Measurements from ENCODE around the gene ADAMTS12.
A peak's percentile ranks its signal among the peaks of the same experiment; 100 is the strongest.

Gene ADAMTS12

DNA sequence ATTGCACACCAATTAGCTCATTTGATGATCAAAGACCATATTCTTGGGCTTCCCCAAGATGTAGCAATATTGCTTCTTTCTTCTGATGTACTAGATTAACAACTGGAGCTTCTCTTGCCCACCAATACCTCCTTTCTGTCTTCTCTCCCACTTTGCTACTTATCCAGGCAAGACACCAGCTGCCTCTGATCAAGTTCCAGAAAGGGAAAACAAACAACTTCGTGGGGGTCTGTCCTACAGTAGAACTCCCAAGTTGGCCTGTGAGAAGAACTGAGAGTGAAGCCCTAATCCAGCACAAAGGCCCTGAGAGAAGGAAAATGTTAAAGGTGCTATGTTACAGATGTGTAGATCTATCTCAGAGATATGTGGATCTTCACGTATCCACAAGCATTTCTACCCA lies 44.9 kb downstream of the ADAMTS12 start:
- no peak for DNase-seq (ENCODE audit: low read depth, low spot score)

- DNase-seq (ENCODE audit: low read depth, low spot score): no peak
These were observed 48.2 kb downstream of the ADAMTS12 start for GRCh38 chr5:33843579-33843978.

GRCh38 chr5:33842456-33842855 lies 49.3 kb downstream of the ADAMTS12 start:
- no peak for DNase-seq (ENCODE audit: low read depth, low spot score)

- DNase-seq (ENCODE audit: low read depth, low spot score): no peak
These were observed 49.9 kb downstream of the ADAMTS12 start for GRCh38 chr5:33841891-33842290.

DNA sequence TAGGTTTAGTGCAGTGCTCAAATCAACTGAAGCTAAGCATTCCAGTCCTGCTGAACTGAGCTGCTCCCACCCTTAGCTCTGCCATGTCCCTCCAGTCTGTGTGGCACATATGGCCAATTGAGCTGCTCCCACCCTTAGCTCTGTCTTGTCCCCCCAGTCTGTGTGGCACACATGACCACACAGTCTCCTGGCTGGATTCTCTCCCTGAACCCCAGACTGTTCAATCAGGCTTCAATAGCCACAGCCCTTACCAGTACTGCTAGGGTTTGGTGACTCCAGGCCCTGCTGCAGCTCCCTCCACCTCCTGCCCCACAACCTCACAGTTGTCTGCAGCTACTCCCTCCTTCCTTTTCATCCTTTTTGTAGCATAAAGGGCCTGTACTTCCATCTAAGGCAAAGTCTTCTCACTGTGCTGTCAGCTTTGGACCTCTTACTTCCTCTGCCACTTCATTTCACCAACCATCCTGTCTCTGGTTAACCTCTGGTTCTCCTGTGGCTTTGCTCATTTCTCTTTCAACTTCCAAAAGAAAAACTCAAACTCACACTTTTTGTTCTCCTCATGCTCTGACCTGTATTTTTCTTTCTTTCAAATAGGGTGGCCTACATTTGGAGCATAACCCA lies 50.8 kb downstream of the ADAMTS12 start:
- DNase-seq (ENCODE audit: low read depth, low spot score): no peak

- DNase-seq (ENCODE audit: low read depth, low spot score): no peak
These were observed 54.5 kb downstream of the ADAMTS12 start for GRCh38 chr5:33837301-33837700.

DNA sequence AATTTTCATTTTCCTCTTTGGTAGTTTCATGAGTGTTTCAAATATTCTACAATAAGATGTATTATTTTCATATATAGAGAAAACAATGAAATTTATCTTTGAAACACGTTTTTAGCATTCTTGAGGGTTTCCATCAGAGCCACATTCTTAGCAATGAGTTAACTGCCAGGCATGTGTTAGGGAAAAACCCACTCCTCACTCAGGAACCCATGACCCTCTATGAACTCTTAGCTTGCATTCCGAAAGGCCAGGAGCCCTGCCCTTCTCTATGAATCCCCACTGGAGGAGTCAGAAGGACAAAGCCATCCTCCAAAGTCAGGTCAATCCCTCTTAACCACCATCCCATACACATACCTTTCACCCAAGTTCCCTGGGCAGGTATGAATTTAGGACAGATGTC lies 57.5 kb downstream of the ADAMTS12 start:
- no peak for DNase-seq (ENCODE audit: low read depth, low spot score)

DNA sequence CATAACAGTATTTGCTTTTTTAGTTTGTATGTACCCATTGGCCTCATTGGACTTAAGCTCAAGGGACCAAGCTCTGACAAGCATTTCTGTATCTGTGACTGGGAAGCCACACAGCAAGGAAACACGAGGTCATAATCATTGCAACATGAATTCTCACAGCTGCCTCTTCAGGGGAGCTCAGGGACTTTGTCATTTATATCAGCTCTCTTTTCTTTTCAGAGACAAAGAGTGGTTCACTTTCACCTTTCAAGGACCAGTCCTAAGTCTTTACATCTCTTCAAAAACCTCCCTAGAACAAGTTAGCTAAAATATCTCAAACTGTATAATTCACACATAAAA lies 58.6 kb downstream of the ADAMTS12 start:
- no peak for DNase-seq (ENCODE audit: low read depth, low spot score)

DNA sequence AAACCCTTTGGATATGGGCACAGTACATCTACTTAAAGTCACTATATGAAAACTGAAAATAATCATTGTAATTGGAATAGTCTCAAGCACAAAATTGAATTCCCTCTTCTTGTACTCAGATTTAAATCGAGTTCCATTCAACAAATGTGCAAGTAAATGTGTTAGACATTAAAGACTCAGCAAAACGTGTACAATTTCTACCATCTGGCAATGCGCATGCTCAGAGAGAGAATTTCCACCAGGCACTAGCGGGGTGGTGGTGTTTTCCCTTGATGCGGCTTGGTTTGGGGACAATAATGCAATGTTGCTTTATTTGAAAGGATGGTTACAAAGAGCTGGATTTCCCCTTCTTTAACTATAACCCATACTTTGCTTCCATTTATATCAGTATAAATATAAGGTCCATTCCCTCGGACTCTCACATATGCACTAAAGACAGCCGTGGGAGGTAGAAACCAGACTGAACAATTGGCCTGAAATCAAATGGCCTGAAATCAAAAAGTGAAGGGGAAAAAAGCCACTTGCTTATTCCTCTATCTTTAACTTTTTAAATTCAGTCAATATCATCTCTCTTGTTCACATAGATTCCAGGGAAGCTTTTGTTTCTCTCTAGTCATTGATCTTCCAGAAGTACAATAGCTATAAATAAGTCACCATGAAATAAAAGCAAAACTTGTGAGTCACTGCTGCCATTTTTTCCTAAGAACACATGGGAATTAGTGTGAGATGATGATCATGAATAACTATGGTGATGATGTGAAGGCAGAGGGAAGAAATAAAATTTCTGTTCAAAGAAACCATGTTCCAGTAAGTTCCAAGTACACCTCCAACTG lies 59.2 kb downstream of the ADAMTS12 start:
- no peak for DNase-seq (ENCODE audit: low read depth, low spot score)

DNA sequence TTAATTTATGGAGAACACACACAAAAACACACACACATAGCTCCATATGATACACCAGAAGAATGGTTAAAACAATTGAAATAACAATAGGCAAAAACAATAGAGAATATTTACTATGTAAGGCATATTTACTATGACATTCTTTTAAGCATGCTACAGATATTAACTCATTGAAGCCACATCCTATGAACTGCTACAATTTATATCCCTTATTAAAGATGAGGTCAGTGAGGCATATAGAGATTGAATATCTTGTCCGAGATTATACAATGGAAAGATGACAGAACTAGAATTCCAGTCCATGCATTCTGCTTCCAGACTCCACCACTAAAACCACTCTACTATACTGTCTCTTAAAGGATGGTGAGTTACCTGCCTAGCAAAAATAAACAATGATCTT lies 60.7 kb downstream of the ADAMTS12 start:
- no peak for DNase-seq (ENCODE audit: low read depth, low spot score)

- no peak for DNase-seq (ENCODE audit: low read depth, low spot score)
These were observed 62.4 kb downstream of the ADAMTS12 start for GRCh38 chr5:33829430-33829829.

DNA sequence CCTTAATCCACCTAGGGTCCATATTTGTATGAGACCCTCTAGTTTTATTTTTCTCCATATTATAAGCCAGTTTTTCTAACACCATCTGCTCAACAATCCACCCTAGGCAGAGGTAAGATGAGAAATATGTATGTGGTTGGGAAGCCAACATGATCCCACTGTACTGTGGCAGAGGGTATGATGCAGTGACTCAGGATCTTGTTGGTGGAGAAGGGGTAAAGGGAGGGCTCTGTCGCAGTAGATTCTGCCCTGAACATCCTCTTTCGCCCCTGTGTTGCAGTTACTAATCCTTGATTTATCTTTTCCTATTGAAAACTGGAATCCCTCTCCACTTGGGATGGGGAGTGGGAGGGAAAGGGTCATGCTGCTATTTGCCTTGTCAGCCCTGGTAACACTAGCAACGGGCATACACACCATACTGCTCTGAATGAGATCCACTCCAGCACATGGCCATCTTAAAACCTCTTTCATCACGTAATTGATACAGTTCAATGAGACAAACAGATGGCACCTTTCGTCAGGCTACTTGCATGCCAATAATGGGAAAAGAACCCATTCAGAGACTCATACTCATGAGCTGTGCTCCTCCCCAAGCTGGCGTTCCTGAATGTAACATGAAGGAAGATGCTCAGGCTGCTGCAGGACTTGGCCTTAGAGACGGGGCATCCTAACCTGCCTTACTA lies 63.0 kb downstream of the ADAMTS12 start:
- no peak for DNase-seq (ENCODE audit: low read depth, low spot score)

GRCh38 chr5:33827885-33828284 lies 63.9 kb downstream of the ADAMTS12 start:
- no peak for DNase-seq (ENCODE audit: low read depth, low spot score)

- no peak for DNase-seq (ENCODE audit: low read depth, low spot score)
These were observed 64.6 kb downstream of the ADAMTS12 start for GRCh38 chr5:33827018-33827707.

GRCh38 chr5:33824516-33825195 lies 67.1 kb downstream of the ADAMTS12 start:
- no peak for DNase-seq (ENCODE audit: low read depth, low spot score)

GRCh38 chr5:33817301-33817700 lies 74.5 kb downstream of the ADAMTS12 start:
- no peak for DNase-seq (ENCODE audit: low read depth, low spot score)

DNA sequence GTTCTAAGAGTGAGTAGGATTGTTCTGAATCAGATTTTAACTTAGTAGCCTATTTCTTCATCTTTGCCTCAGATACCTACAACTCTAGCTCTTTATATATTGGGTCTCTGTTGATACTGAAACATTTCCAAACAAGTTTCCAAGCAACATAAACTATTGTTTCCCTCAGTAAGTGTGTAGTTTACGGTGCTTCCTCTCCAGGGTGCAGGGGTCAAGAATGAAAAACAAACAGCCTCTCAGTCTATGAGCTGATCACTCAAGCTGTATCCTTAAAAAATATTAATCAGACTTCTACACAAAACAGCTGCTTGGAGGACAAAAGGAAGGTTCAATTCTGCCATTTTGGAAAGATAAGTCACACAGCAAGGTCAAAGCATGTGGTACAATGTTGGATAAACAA lies 75.0 kb downstream of the ADAMTS12 start:
- DNase-seq (ENCODE audit: low read depth, low spot score): peak; percentile 73

- no peak for DNase-seq (ENCODE audit: low read depth, low spot score)
These were observed 79.0 kb downstream of the ADAMTS12 start for GRCh38 chr5:33812746-33813145.

GRCh38 chr5:33810491-33811120 lies 81.2 kb downstream of the ADAMTS12 start:
- no peak for DNase-seq (ENCODE audit: low read depth, low spot score)

- no peak for DNase-seq (ENCODE audit: low read depth, low spot score)
These were observed 81.9 kb downstream of the ADAMTS12 start for GRCh38 chr5:33809936-33810335.

DNA sequence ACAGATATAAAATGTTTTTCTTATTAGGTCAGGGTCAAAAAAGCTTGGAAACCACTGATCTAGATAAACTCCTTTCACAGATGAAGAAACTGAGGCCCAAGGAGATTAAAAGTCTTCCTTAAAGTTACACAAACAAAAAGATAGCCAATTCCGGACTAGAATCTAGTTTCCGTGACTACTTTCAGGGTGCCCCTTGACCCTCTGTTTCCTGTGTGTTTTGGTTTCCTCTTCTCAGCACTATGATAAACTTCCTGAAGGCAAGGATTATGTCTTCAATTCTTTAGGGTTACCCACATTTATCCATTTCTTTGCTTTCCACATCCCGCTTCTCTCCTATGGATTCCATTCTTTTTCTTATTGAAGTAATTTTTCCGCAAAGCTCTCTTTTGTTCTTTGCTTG lies 83.1 kb downstream of the ADAMTS12 start:
- DNase-seq (ENCODE audit: low read depth, low spot score): no peak

Measured in brain pericyte (primary cell).